GM18858 (cell line): ENCODE results near the gene VKORC1L1.
"Not testable (repeated sequence)": the region's sequence is repeated elsewhere in the genome, so short reads cannot be mapped to it uniquely, and the experiment has no call there.

Experiments
- ATAC-seq: cut with Tn5 transposase; IDR thresholded peaks from one replicate; pipeline ENCODE4 v1.9.1; 2021; ENCODE audit not compliant: unreplicated experiment

Gene VKORC1L1

GRCh38 chr7:65975814-65976445, 103.1 kb downstream of the VKORC1L1 start:
- no peak for ATAC-seq

- no peak for ATAC-seq
These were observed 103.9 kb downstream of the VKORC1L1 start for GRCh38 chr7:65976659-65977196.

- ATAC-seq = no peak
These were observed 106.2 kb downstream of the VKORC1L1 start for GRCh38 chr7:65978891-65979582.

- ATAC-seq = no peak
These were observed 107.0 kb downstream of the VKORC1L1 start for GRCh38 chr7:65979583-65980477.

DNA sequence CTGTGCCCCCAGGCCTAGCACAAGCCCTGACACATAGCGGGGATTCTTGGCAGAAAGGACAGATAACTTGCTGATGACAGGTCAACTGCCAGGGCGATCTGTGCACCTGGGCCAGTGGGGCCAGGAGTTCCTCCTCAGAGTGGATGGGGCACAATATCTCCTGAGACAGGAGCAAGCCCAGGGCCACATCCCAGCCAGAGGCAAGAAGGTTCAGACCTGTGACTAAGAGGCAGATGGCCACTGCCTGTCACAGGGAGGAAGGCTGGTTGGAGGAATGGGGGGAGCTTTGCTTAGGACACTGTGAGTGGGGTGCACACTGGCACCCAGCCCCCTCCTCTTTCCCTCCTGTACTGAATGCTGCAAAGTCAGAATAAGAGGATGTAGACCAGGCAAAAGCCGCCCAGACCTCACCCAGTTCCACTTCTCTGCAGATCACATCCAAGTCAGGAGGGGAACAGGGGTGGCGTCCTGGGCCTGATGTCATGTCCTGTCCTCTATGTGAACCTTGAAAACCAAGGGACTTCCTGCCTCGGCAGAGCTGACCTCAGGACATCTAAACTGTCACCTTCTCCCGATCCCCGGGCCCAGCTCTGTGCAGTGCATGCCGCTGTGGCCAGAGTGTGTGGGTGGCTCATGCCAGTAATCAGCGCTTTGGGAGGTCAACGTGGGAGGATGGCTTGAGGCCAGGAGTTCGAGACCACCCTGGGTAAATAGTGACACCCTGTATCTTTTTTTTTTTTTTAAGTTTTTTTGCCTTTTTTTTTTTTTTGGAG, 107.8 kb downstream of the VKORC1L1 start:
- ATAC-seq = peak; percentile 76

GRCh38 chr7:65981965-65982792, 109.3 kb downstream of the VKORC1L1 start, which contains the start of gene GUSB:
GUSB (minus strand) TSS chr7:65982213; CDS start chr7:65982183, 30 bp downstream.
- peak; percentile 72 for ATAC-seq

- no peak for ATAC-seq
These were observed 111.2 kb downstream of the VKORC1L1 start for GRCh38 chr7:65983965-65984658.

- ATAC-seq = no peak
These were observed 115.2 kb downstream of the VKORC1L1 start for GRCh38 chr7:65988084-65988483.

GRCh38 chr7:65988503-65988902, 115.6 kb downstream of the VKORC1L1 start:
- ATAC-seq = not testable (repeated sequence)

- ATAC-seq = no peak
These were observed 116.8 kb downstream of the VKORC1L1 start for GRCh38 chr7:65989694-65990080.

- not testable (repeated sequence) for ATAC-seq
These were observed 119.0 kb downstream of the VKORC1L1 start for GRCh38 chr7:65991829-65992228.

GRCh38 chr7:65992526-65992925, 119.7 kb downstream of the VKORC1L1 start:
- no peak for ATAC-seq

DNA sequence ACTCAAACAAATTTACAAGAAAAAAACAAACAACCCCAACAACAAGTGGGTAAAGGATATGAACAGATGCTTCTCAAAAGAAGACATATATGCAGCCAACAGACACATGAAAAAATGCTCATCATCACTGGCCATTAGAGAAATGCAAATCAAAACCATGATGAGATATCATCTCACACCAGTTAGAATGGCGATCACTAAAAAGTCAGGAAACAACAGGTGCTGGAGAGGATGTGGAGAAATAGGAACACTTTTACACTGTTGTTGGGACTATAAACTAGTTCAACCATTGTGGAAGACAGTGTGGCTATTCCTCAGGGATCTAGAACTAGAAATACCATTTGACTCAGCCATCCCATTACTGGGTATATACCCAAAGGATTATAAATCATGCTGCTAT, 122.1 kb downstream of the VKORC1L1 start:
- not testable (repeated sequence) for ATAC-seq

- ATAC-seq = not testable (repeated sequence)
These were observed 128.0 kb downstream of the VKORC1L1 start for GRCh38 chr7:66000823-66001417.

GRCh38 chr7:66005115-66005671, 132.3 kb downstream of the VKORC1L1 start:
- ATAC-seq = not testable (repeated sequence)

DNA sequence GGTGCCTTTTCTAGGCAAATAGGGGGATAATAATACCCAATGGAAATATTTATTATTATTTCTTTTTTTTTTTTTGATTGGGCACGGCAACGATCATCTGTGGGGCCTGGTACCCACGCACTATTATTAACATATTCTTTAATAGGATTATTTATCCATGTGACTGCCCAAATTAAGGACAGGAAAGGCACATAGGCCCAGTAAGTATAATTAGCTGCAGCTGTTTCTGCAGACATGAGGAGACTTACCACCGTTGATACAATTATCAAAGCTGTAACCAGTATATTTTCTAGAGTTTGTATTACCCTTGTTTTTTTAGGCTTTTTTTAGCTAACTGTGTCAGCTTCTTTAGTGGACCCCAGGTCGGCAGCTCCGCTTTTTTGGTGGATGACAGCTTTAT, 134.4 kb downstream of the VKORC1L1 start:
- ATAC-seq = no peak
